GM21526 (cell line): ENCODE measurements around the gene NDUFA1.
"Not testable (repeated sequence)": the region's sequence is repeated elsewhere in the genome, so short reads cannot be mapped to it uniquely, and the experiment has no call there.

Experiments
- ATAC-seq: cut with Tn5 transposase; IDR thresholded peaks from one replicate; pipeline ENCODE4 v1.9.1; 2021; ENCODE audit warnings: moderate library complexity; ENCODE audit not compliant: unreplicated experiment, low FRiP score

Gene NDUFA1

GRCh38 chrX:119871599-119872395 is at the start of gene NDUFA1, which contains the start of gene RNF113A:
TSS of gene NDUFA1 (plus strand) at chrX:119871832. CDS start at chrX:119871912, 80 bp downstream.
TSS of gene RNF113A (minus strand) at chrX:119871733. CDS start at chrX:119871613, 120 bp downstream.
- peak; percentile 89 for ATAC-seq

GRCh38 chrX:119824221-119824620 is 47.4 kb upstream of the NDUFA1 start:
- ATAC-seq: not testable (repeated sequence)

DNA sequence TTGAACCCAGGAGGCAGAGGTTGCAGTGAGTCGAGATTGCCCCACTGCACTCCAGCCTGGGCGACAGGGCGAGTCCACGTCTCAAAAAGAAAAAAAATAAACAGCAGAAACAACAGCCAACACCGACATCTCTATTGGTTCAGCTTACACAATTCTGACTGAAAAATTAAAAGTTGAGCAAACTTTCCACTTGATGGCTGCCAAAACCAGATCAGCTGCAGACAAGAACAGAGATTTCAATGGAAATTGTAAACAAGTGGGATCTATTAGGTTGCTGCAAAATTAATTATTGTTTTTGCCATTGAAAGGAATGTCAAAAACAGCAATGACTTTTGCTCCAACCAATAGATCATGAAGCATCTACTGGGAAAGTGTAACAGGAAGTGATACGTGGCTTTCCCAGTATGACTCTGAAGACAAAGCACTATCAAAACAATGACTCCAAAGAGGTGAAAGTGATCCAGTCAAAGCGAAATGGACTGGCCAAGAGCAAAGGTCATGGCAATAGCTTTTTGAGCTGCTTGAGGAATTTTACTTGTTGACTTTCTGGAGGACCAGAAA is 45.2 kb upstream of the NDUFA1 start:
- ATAC-seq: no peak

- no peak for ATAC-seq
These were observed 43.2 kb upstream of the NDUFA1 start for GRCh38 chrX:119828446-119828845.

- no peak for ATAC-seq
These were observed 37.7 kb upstream of the NDUFA1 start for GRCh38 chrX:119833905-119834304.

GRCh38 chrX:119852382-119853353 is 19.0 kb upstream of the NDUFA1 start, which contains the start of gene UPF3B:
TSS of gene UPF3B (minus strand) at chrX:119852963. CDS start at chrX:119852928, 35 bp downstream.
- peak; percentile 95 for ATAC-seq

GRCh38 chrX:119853444-119853843 is 18.2 kb upstream of the NDUFA1 start:
- no peak for ATAC-seq

GRCh38 chrX:119870626-119871131 is 953 bp upstream of the NDUFA1 start:
- peak; percentile 15 for ATAC-seq

- ATAC-seq: peak; percentile 41
These were observed 410 bp upstream of the NDUFA1 start for GRCh38 chrX:119871245-119871598.

DNA sequence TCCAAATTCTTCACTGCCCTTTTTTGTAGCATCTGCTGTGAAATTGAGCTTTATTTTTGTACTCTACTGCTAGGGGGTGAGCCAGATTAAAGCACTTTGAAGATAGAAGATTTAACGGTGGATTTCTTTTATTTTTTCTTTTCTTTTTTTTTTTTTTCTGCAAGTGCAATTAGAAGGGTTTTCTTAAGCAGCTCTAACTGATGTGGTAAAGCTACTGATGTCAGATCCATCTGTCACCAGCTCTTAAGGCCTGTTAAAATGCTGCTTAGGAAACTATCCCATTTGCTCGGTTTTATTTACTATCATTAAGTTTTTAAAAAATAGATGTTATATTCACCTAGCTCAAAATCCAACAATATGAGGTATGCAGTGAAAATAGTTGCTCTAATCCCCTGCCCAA is 7.1 kb downstream of the NDUFA1 start:
- ATAC-seq: no peak

GRCh38 chrX:119880076-119880475 is 8.4 kb downstream of the NDUFA1 start:
- no peak for ATAC-seq

- ATAC-seq: peak; percentile 82
These were observed 9.2 kb downstream of the NDUFA1 start for GRCh38 chrX:119880552-119881437.

GRCh38 chrX:119885554-119886428 is 14.2 kb downstream of the NDUFA1 start:
- ATAC-seq: no peak

- peak; percentile 86 for ATAC-seq
These were observed 16.2 kb downstream of the NDUFA1 start for GRCh38 chrX:119887721-119888425.

DNA sequence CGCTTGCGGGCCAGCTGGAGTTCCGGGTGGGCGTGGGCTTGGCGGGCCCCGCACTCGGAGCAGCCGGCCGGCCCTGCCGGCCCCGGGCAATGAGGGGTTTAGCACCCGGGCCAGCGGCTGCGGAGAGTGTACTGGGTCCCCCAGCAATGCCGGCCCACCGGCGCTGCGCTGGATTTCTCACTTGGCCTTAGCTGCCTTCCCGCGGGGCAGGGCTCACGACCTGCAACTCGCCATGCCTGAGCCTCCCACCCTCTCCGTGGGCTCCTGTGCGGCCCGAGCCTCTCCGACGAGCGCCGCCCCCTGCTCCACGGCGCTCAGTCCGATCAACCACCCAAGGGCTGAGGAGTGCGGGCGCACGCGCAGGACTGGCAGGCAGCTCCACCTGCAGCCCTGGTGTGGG is 19.0 kb downstream of the NDUFA1 start:
- not testable (repeated sequence) for ATAC-seq

GRCh38 chrX:119891961-119892692 is 20.5 kb downstream of the NDUFA1 start:
- ATAC-seq: not testable (repeated sequence)

DNA sequence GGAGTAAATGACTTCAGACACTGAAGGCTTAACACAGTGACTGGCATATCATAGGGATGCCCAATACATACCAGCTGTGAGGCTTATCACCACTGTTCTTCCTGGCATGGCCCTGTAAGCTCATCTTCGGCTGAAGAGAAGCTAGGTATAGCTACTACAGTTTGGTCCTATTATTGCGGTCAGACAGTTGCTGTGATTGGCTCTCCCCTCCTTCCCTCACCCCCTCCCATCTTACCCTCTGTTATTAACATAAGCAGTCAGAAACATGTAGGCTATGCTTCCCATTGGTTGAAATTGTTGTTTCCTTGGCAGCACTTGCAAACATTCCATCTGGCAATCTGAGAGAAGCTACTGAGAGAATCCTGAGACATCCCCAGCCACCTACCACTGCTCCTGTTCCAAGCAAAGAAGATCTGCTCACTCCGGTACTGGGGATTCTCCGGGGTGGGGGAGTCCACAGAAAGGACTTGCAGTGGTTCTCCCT is 24.3 kb downstream of the NDUFA1 start, which contains the start of gene AKAP14:
TSS of gene AKAP14 (plus strand) at position 51 of the 484 bp plus-strand sequence. CDS start 7,331 bp downstream, outside the sequence.
- no peak for ATAC-seq
